Retinal pigment epithelial cell (primary cell): ENCODE data around the gene ATP2B3.

ENCODE experiments used
- DNase-seq: peaks from one replicate; pipeline ENCODE4 v3.0.0-alpha.2; 2010; ENCODE audit warnings: low read depth
- H3K4me3 ChIP-seq: 2 replicates; pipeline ENCODE4 v1.5.1; 2011; ENCODE audit warnings: mild to moderate bottlenecking, low read length, control low read depth, moderate library complexity
- TF ChIP-seq, protein P1 (sequence below): conservative IDR thresholded peaks from 2 replicates; pipeline ENCODE4 v1.5.1; 2011; ENCODE audit warnings: low read depth, low read length, control low read depth, inconsistent platforms

Gene ATP2B3

DNA sequence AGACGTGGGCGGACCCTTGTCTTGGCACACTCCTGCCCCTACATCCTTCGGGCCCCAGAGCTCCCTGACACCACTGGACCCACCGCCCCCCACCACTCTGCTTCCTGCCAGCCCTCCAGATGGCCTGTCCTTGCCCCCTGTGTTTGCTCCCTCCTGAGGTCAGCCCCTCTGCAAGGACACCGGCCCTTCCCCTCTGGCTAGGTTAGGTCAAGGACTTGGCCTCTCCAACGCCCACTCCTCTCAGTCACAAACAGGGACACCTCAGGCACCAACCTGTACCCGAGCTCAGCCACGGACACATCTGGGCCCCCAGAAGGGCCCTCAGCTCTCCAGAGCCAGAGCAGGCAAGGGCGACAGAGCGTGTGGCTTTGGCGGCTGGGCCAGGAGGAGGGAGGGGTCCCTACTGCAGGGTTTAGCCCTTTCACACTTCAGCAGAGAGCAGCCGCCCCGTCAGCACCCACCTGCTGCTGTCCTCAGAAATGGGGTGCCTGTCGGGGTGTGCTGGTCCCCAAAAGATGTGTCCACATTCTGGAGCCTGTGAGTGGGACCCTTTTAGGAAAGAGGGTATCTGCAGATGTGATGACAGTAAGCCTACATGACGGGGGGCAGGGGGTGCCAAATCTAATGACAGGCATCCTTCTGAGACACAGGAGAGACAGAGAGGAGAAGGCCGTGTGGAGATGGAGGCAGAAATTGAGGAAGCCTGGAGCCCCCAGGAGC, 106.0 kb downstream of the ATP2B3 start:
- TF ChIP-seq, protein P1, sequence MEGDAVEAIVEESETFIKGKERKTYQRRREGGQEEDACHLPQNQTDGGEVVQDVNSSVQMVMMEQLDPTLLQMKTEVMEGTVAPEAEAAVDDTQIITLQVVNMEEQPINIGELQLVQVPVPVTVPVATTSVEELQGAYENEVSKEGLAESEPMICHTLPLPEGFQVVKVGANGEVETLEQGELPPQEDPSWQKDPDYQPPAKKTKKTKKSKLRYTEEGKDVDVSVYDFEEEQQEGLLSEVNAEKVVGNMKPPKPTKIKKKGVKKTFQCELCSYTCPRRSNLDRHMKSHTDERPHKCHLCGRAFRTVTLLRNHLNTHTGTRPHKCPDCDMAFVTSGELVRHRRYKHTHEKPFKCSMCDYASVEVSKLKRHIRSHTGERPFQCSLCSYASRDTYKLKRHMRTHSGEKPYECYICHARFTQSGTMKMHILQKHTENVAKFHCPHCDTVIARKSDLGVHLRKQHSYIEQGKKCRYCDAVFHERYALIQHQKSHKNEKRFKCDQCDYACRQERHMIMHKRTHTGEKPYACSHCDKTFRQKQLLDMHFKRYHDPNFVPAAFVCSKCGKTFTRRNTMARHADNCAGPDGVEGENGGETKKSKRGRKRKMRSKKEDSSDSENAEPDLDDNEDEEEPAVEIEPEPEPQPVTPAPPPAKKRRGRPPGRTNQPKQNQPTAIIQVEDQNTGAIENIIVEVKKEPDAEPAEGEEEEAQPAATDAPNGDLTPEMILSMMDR = no peak
- no peak overlapping the region for H3K4me3 ChIP-seq
- DNase-seq = no peak

DNA sequence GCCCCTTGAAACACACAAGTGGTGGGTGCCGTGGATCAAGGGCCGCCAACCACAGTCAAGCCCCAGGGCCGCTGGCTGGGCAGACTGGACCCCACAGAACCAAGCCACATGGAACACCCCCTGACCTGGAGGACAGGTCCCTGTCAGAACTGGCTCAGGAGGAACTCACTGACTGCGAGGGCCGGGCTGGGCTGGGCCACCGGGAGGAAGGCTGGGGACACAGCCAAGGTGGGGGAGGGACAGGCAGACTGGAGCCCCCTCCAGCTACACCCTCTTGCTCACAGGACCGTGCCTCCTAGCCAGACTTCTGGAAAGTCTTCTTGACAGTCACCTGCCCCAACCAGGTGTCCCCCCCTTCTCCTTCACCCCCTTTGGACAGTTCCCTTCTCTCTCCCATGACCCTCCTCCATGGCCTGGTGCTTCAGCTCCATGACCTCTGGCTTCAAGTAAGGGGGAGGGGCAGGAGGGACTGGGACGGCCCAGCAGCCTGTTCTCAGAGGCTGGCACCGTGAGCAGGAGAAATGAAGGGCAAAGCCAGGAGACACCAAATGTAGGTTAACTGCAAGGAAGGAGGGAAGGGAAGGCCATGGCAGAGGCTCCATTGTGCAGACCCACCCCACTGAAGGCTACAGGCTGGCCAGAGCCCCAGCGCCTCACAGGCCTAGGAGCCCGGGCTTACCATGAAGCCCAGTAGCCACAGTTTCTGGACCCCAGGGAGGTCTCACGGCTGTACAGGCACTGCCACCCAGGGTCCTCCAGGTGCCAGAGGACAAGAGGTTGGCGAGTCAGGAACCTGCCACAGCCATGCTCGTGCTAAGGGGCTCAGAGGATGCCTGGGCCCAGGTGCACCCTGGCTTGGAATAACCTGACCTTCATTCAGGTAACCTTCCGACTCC, 107.0 kb downstream of the ATP2B3 start:
- TF ChIP-seq, protein P1 = no peak
- no peak overlapping the region for H3K4me3 ChIP-seq
- no peak for DNase-seq

DNA sequence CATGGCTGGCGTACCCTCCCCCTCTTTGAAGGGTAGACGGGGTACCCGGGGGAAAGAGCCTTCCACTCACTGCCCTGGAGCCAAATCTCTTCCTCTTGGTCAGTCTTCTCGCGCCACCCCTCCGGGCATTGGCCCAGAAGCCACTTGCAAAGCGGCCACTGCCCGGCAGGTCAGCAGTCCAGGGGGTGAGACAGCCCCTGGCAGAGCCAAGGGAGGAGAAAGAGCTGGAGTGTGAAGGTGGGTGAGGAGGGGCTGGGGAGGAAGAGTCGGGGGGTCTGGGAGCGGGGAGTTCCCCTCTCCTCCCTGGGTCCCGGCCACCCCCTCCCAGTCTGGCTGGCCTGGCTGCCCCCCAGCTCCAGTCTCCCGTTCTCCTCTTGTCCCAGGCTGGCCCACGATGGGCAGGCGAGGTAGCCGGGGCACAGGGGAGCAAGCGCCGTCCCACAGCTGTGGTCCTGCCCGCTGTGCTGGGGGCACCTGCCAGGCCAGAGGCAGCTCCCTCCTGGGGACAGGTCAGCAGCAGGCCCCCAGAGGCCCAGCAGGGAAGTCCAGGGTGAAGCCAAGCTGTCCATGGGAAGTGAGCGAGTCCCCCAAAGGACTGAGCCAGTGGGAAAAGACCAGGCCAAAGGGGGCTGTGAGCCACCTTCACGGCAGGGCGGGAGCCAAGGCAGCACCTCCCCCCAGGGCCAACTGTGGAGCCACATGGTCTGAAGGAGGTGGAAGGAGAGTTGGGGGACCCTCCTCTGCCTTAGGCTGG, 108.0 kb downstream of the ATP2B3 start:
- TF ChIP-seq, protein P1 = no peak
- DNase-seq = no peak
- H3K4me3 ChIP-seq = no peak overlapping the region

DNA sequence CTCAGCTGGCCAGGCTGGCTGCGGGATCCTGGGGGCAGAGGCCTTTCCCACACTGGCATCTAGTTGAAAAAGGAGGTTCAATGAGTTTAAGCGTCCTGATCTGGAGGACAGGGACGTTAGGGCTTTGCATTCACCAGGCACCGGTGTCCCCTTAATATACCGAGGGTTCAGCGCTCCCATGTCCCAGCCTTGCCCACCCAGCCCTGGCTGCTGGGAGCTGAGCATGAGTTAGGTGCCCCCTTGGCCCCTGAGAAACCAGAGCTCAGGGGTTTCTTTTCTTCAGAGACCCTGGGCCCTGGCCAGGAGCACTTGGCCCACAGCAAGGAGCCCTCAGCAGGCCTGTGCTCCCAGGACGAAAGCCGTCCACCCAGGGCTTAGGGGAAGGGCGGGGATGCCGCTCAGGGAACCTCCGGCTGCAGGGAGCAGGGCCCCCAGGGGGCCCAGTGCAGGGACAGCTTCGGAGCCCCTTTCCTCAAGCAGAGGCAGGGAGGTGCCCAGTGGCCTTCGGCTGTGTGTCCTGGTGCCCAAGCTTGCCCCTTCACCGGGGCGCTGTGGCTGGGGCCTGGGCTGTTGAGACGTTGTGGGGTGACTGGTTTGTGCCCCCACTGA, 108.7 kb downstream of the ATP2B3 start:
- no peak overlapping the region for H3K4me3 ChIP-seq
- no peak for DNase-seq
- TF ChIP-seq, protein P1 = no peak

DNA sequence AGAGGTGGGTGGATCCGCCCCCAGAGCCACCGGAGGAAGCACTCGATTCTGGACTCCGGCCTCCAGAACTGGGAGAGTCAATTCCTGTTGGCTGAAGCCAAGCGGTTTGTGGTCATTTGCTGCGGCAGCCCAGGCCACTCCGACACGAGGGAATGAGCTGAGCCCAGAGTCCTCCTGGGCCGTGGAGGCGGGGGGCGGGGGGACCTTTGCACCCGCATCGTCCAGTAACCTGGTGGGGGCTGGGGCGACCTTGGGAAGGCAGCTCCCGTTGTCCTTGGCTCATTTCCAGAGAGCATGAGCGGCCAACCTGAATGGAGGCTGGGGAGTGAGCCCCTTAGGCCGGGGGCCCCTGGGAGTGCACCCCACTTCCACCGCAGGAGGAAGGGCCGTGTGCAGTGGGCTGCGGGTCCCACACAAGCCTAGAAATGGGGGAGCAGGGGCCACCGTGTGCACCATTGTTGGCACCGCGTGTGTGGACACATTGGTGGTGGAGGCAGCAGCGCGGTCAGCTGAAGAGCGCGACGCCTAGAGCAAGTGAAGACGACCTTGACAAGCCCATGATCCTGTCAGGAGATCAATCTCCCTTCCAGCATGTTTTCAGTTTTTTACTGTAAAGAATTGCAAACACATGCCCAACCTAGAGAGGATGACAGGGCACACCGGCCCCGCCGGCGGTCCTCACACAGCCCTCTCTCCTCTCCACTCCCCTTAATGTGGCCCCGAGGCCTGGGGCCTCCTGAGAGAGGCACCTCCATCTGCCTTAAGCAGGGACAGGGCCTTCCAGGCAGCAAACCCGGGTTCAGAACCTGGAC, 109.6 kb downstream of the ATP2B3 start:
- no peak overlapping the region for H3K4me3 ChIP-seq
- no peak for DNase-seq
- TF ChIP-seq, protein P1 = no peak

DNA sequence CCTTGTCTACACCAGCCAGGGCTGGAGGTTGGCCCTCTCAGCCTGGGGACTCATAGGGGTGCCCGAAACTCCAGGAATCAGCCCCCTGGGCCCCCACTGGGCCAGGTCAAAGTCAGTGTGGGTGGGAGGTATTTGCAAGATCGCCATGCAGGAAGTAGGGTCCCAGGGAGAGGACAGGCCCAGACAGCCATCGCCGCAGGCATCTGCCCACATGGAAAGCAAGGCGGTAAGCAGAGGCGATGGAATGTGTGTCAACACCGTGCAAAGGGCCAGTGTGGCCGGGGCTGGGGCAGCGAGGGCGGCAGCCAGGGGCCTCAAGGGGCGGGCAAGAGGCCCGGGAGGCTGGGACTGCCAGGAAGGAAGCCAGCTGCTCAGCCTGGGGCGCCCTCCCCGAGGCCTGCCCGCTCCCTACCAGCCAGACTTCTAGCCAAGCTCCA, 110.3 kb downstream of the ATP2B3 start:
- TF ChIP-seq, protein P1 = no peak
- no peak overlapping the region for H3K4me3 ChIP-seq
- no peak for DNase-seq
